Type B pancreatic cell (in vitro differentiated cells): ENCODE data around the gene COX19. TPM values are rescaled to one million over a fixed set of nuclear protein-coding genes. Genes with fewer than 3 reads are reported as not detected.
A peak's percentile ranks its signal among the peaks of the same experiment; 100 is the strongest.

Source experiments
- DNase-seq: peaks from one replicate; pipeline ENCODE4 v3.0.0; 2021; ENCODE audit warnings: mixed read lengths; ENCODE audit not compliant: unreplicated experiment; ENCODE audit errors: extremely low spot score
- H3K27ac Mint-ChIP-seq: 2 replicates; pipeline ENCODE4 v1.8.0; 2021; ENCODE audit warnings: mild to moderate bottlenecking, mixed read lengths
- H3K27me3 Mint-ChIP-seq: 2 replicates; pipeline ENCODE4 v1.8.0; 2021; ENCODE audit warnings: mixed read lengths
- H3K36me3 Mint-ChIP-seq: 2 replicates; pipeline ENCODE4 v1.8.0; 2021; ENCODE audit warnings: mixed read lengths
- H3K4me1 Mint-ChIP-seq: one replicate; pipeline ENCODE4 v1.8.0; 2021; ENCODE audit warnings: mixed read lengths; ENCODE audit not compliant: unreplicated experiment
- H3K4me3 Mint-ChIP-seq: 2 replicates; pipeline ENCODE4 v1.8.0; 2021; ENCODE audit warnings: mild to moderate bottlenecking, mixed read lengths
- H3K9me3 Mint-ChIP-seq: 2 replicates; pipeline ENCODE4 v1.8.0; 2021; ENCODE audit warnings: mixed read lengths
- CTCF ChIP-seq: fragments of 200-600 bp; sonication (generic); conservative IDR thresholded peaks from 2 replicates; pipeline ENCODE4 v1.5.0; 2021; ENCODE audit warnings: antibody characterized with exemption, mild to moderate bottlenecking
- total RNA-seq: library from RNA; stranded (reverse); gene quantifications from 2 replicates; pipeline ENCODE4 v1.2.1, GENCODE V29; 2021; ENCODE audit warnings: low replicate concordance

The COX19 gene
- total RNA-seq, 1 donor from 2014 or later = 15.4 TPM

- H3K9me3 Mint-ChIP-seq = no peaks in the 10 kb centered on the region
- H3K36me3 Mint-ChIP-seq = no peaks in the 10 kb centered on the region
- no peak for TF ChIP-seq CTCF
- no peaks in the 10 kb centered on the region for H3K27me3 Mint-ChIP-seq
- no peak overlapping the region for H3K4me3 Mint-ChIP-seq
- H3K4me1 Mint-ChIP-seq = peaks cover 7% of the 10 kb centered on the region
- DNase-seq = no peak
- no peak overlapping the region for H3K27ac Mint-ChIP-seq
Observed at GRCh38 chr7:995571-995970, 20.2 kb upstream of the COX19 start.

- H3K27ac Mint-ChIP-seq = peak overlapping the region; percentile 39
- no peak for DNase-seq
- H3K4me1 Mint-ChIP-seq = peaks cover 7% of the 10 kb centered on the region
- no peaks in the 10 kb centered on the region for H3K27me3 Mint-ChIP-seq
- H3K9me3 Mint-ChIP-seq = no peaks in the 10 kb centered on the region
- TF ChIP-seq CTCF = no peak
- no peaks in the 10 kb centered on the region for H3K36me3 Mint-ChIP-seq
- peak overlapping the region; percentile 44 for H3K4me3 Mint-ChIP-seq
Observed at GRCh38 chr7:994592-995308, 19.4 kb upstream of the COX19 start.

- H3K27ac Mint-ChIP-seq = peak overlapping the region; percentile 51
- H3K4me3 Mint-ChIP-seq = no peak overlapping the region
- DNase-seq = peak; percentile 99
- H3K9me3 Mint-ChIP-seq = no peaks in the 10 kb centered on the region
- H3K27me3 Mint-ChIP-seq = no peaks in the 10 kb centered on the region
- peak; percentile 100 for TF ChIP-seq CTCF
- peaks cover 7% of the 10 kb centered on the region for H3K4me1 Mint-ChIP-seq
- H3K36me3 Mint-ChIP-seq = no peaks in the 10 kb centered on the region
Observed at GRCh38 chr7:992709-993607, 17.6 kb upstream of the COX19 start.

- Mint-ChIP-seq H3K27ac (no peak overlapping the region), H3K36me3 (no peaks in the 10 kb centered on the region), H3K4me1 (peaks cover 7% of the 10 kb centered on the region), H3K27me3 (no peaks in the 10 kb centered on the region), H3K4me3 (no peak overlapping the region), H3K9me3 (no peaks in the 10 kb centered on the region)
- no peak for DNase-seq
- TF ChIP-seq CTCF = no peak
Observed at GRCh38 chr7:991729-992656, 16.6 kb upstream of the COX19 start.
